GM12892 (cell line): ENCODE measurements around the gene PGAP2.

ENCODE experiments used
- DNase-seq: peaks from one replicate; pipeline ENCODE4 v3.0.0; 2011; ENCODE audit not compliant: insufficient read length
- FAIRE-seq: peaks from 2 replicates; lab custom pipeline; 2011; peaks lifted over from hg19 to GRCh38; lab: Jason Lieb, UNC
- POLR2A ChIP-seq: IDR thresholded peaks from 2 replicates; pipeline ENCODE4 v1.6.1; 2011; ENCODE audit warnings: low read depth, low read length, control low read depth
- POLR2AphosphoS5 ChIP-seq: IDR thresholded peaks from 2 replicates; pipeline ENCODE4 v1.6.1; 2011; ENCODE audit warnings: low read depth, low read length, control low read depth
- TAF1 ChIP-seq: IDR thresholded peaks from 2 replicates; pipeline ENCODE4 v1.6.1; 2011; ENCODE audit warnings: low read depth, mild to moderate bottlenecking, control low read depth, low read length, borderline replicate concordance

Gene PGAP2

GRCh38 chr11:3795131-3796001 lies 13.0 kb upstream of the PGAP2 start:
- no peak for TF ChIP-seq POLR2A
- no peak for TF ChIP-seq POLR2AphosphoS5
- no peak for TF ChIP-seq TAF1
- FAIRE-seq (peak; percentile 53), DNase-seq (no peak)

- no peak for FAIRE-seq
- DNase-seq, result no peak
- no peak for TF ChIP-seq TAF1
- no peak for TF ChIP-seq POLR2A
- TF ChIP-seq POLR2AphosphoS5, result no peak
These were observed 12.4 kb upstream of the PGAP2 start for GRCh38 chr11:3796002-3796311.

GRCh38 chr11:3796346-3796745 lies 12.0 kb upstream of the PGAP2 start:
- TF ChIP-seq POLR2A, result no peak
- TF ChIP-seq POLR2AphosphoS5, result no peak
- TF ChIP-seq TAF1, result no peak
- peak; percentile 74 for FAIRE-seq
- no peak for DNase-seq

- DNase-seq (no peak), FAIRE-seq (no peak)
- TF ChIP-seq TAF1, result no peak
- TF ChIP-seq POLR2A, result no peak
- no peak for TF ChIP-seq POLR2AphosphoS5
These were observed 11.5 kb upstream of the PGAP2 start for GRCh38 chr11:3796801-3797328.

- DNase-seq (peak; percentile 97), FAIRE-seq (peak; percentile 100)
- TF ChIP-seq POLR2AphosphoS5, result peak; percentile 72; the same call in 1 of the 2 replicates
- peak; percentile 57 for TF ChIP-seq TAF1
- TF ChIP-seq POLR2A, result peak; percentile 84; the same call in 1 of the 2 replicates
These were observed 10.8 kb upstream of the PGAP2 start, which contains the start of gene NUP98 for GRCh38 chr11:3797329-3798090. NUP98 (minus strand) TSS chr11:3797554; CDS start chr11:3782117, 15,437 bp downstream.

GRCh38 chr11:3799143-3799542 lies 9.2 kb upstream of the PGAP2 start:
- DNase-seq, result no peak
- no peak for FAIRE-seq
- no peak for TF ChIP-seq TAF1
- no peak for TF ChIP-seq POLR2AphosphoS5
- TF ChIP-seq POLR2A, result no peak

- FAIRE-seq, result no peak
- no peak for DNase-seq
- TF ChIP-seq TAF1 (no peak), POLR2A (no peak), POLR2AphosphoS5 (no peak)
These were observed 8.5 kb upstream of the PGAP2 start for GRCh38 chr11:3799873-3800272.

GRCh38 chr11:3802011-3802790 lies 6.2 kb upstream of the PGAP2 start:
- DNase-seq (no peak), FAIRE-seq (no peak)
- TF ChIP-seq TAF1, result no peak
- TF ChIP-seq POLR2A, result no peak
- TF ChIP-seq POLR2AphosphoS5, result no peak

- no peak for DNase-seq
- no peak for FAIRE-seq
- TF ChIP-seq TAF1 (no peak), POLR2AphosphoS5 (no peak), POLR2A (no peak)
These were observed 4.4 kb upstream of the PGAP2 start for GRCh38 chr11:3803726-3804495.
